IPS-NIHi11 (cell line): Measurements from ENCODE around the gene FCN3.
A peak's percentile ranks its signal among the peaks of the same experiment; 100 is the strongest.

Experiments
- DNase-seq: peaks from one replicate; pipeline ENCODE4 v3.0.0; 2012; ENCODE audit warnings: mixed read lengths, low spot score

FCN3 gene

DNA sequence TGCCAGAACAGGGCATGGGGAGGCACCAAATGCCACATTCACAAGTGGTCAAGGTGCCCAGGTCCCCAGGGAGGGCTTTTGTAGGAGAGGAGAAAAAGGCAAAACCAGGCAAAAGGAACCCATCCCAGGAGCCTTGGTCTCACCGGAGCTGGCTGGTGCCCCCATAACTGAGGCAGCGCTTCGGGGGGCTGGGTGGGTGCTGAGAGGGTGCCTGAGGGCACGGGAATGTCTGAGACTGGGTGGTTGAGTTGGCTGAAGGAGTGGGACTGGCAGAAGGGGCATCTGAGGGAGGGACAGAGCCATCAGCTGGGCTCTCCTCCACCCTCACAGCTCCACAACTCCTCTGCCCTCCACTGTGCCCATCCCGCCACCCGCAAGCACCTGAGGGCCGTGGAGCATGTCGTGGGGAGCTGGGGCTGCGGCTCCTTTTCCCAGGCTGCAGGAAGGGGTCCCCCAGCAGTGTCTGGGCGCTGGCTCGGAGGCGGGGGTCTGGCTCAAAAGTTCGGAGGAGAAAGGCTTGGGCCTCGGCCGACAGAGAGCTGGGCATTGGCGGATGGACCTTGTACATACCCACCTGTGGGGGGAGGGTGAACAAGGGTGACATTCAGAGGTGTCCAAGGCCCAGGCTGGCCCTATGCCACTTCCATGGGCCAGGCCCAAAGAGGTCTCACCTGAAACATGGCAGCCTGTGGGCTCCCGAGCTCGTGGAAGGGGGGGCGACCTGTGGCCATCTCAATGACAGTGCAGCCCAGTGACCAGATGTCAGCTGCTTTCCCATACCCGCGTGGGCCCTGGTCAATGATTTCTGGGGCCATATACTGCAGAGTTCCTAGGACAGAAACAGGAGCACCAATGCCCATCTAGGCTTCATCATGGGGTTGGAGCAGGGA is 16.3 kb downstream of the FCN3 start:
- DNase-seq, result no peak

DNA sequence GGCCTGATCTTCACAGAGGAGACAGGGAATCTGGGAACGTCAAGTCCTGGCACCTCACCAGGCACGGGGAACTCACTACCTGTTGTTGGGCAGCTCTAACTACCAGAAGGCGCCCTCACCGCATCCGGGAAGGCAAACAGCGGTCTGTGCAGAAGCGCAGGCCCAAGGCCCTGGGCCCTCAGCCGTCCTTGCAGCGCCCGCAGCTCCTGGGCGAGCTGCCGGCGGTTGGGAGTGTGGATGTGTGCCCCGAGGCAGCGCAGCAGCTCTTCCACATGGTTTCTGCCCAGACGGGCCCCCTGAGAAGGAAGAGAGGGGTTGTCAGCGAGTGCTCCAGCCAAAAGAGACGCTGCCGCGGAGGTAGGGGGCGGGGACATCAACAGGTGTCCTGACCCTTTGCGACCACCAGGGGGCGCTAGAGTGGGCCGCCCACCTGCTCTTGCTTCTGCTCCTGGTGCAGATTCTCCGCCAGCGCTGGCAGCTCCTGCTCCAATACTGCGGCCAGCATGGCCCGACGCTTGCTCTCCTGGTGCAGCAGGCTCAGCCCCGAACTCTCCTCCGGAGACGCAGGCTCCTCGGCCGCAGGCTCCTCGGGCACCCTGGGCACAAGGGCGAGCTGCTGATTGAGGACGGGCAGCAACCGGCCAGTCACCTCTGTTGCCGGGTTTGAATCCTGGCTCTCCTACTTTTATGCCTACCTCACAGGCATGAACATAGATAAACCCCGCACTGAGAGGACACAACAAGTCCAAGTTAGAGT is 17.2 kb downstream of the FCN3 start:
- DNase-seq, result peak; percentile 92

DNA sequence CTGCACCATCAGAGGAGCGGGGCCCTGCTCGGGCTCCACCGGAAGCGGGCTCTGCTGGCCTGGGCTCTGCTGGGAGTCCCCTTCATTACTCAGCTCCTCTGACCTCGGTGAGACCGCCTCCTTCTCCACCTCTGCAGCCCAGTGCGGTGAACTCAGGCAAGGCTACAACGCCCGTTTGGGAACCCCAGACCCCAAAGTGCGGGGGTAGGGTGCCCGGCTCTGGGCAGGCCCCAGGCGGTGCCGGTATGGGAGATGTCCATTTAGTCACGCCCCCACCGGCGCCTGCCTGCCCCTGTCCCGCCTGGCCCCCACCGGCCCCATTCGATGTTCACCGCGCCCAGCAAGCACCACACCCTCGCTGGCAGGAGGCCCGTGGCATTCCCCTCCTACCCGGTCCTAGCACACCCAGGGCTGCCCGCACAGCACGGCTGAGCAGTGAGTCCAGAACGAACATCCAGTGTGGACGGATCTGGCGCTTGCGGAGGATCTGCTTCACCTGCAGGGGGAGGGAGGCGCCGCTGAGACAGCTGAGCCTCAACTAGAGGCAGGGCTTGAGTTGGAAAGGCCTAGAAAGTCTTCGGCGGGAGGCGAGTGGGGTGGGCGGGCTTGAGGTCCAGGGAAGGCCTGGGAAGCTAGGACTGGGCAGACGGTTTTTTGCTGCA is 17.9 kb downstream of the FCN3 start:
- DNase-seq, result no peak

DNA sequence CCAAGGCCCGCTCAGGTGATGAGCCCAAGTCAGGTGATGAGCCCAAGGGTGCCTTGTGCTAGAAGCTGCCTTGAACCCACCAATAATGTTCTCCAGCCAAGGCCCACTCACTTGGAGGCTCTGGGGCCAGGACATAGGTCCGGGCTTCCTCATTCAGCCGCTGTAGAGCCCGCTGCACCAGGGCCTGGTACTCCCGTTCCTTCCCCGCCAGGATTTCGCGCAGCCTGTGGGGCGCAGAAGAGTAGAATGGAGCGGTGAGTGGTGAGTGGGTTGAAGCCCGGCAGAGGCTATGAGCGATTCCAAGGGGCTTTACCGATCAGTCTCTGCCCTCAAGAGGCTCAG is 18.4 kb downstream of the FCN3 start:
- no peak for DNase-seq

DNA sequence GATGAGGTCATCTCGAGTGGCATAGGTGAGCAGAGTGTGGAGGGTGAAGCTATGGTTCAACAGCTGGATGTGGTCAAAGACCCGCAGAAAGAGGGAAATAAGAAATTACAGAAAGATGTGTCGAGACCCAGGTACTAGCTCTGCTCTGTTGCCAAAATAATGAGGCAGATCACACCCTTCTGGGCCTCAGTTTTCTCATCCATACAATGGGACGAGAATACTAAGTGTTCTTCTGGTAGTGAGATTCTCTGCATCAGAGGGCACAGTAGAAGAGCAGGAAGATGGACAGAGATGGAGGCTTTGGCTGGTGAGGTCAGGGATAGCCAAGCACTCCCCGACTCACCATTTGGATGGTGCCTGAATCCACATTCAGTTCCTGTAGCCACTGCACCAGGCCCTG is 18.9 kb downstream of the FCN3 start:
- DNase-seq, result no peak

DNA sequence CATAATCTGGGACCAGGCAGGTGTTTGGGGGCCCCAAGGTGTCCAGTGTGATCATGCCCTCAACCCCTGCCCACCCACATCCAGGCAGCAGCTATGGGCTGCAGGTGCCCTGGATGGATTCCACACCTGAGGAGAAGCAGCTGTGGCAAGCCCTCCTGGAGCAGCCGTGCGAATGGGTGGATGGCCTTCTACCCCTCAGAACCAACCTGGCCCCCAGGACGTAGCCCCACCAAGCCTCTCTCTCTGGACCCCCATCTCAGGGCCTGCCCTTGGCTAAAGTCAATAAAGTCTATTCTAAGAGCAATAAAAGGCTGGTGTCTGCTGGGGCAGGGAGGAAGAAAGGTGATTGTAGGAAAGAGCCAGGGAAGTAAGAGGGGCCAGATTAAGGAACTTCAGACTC is 21.0 kb downstream of the FCN3 start:
- DNase-seq, result no peak

DNA sequence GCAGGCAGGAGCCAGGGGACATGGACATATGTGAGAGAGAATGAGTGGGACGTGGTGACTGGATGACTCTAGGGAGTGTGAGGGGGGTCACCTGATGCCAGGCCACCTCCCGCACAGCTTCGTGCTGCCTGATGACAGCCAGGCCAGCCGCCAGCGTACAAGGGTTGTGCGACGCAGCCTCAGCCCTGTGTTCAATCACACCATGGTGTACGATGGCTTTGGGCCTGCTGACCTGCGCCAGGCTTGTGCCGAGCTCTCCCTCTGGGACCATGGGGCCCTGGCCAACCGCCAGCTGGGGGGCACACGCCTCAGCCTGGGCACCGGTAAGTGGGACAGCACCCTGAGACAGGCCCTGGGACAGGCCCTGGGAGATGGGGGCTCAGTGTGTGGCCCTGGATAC is 21.5 kb downstream of the FCN3 start:
- DNase-seq, result no peak

DNA sequence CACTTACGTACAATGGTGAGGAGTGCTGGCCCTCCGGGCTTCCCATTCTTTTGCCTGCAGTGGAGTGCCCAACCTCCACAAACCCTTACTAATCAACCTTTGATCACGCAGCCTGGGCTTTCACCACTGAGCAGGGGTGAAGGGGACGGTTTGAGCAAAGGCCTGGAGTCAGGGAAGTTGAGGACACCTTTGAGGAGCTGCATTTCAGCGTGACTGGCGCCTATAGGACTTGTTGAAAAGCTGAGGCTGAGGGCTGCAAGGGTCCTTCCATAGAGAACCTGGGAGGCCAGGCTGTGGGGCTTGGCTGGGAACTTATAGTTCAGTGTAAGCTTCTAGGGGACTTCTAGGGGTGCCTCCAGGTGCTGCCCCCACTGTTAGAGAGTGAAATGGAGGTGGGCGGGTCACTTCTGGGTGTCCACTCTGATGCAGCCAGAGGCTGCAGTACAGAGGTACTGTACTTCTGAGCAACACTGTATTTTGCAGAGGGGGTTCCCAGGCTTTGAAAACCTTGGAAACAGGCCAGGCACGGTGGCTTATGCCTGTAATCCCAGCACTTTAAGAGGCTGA is 23.0 kb downstream of the FCN3 start:
- no peak for DNase-seq

DNA sequence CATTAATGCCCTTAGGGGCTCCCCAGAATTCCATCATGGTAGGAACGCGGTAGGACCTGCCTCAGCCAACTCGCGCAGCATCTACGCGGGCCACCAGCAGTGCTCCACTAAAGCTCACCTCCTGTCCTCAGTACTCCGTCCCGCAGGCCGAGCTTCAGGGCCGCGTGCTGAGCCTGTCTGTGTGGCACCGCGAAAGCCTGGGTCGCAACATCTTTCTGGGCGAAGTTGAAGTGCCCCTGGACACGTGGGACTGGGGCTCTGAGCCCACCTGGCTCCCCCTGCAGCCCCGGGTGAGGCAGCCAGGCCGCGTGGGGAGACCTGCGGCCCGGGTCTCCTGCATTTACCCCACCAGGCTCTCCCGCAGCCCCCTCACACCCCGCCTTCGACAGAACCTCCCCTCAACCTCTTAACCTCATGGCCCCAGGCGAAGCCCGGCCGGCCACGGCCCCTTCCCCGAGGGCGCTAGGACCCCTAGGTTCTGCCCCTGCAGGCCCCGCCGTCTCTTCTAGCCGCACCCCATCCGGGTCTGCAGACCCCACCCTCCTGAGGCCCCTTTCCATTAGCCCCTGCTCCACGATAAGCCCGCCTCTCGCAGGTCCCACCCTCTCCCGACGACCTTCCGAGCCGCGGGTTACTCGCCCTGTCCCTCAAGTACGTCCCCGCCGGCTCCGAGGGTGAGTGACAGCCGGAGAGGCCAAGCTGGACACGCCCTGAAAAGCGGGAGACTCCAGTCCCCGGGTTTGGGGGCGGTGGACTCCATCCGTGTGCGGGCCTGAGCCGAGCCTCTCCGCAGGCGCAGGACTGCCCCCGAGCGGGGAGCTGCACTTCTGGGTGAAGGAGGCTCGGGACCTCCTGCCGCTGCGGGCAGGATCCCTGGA is 23.7 kb downstream of the FCN3 start:
- peak; percentile 90 for DNase-seq

DNA sequence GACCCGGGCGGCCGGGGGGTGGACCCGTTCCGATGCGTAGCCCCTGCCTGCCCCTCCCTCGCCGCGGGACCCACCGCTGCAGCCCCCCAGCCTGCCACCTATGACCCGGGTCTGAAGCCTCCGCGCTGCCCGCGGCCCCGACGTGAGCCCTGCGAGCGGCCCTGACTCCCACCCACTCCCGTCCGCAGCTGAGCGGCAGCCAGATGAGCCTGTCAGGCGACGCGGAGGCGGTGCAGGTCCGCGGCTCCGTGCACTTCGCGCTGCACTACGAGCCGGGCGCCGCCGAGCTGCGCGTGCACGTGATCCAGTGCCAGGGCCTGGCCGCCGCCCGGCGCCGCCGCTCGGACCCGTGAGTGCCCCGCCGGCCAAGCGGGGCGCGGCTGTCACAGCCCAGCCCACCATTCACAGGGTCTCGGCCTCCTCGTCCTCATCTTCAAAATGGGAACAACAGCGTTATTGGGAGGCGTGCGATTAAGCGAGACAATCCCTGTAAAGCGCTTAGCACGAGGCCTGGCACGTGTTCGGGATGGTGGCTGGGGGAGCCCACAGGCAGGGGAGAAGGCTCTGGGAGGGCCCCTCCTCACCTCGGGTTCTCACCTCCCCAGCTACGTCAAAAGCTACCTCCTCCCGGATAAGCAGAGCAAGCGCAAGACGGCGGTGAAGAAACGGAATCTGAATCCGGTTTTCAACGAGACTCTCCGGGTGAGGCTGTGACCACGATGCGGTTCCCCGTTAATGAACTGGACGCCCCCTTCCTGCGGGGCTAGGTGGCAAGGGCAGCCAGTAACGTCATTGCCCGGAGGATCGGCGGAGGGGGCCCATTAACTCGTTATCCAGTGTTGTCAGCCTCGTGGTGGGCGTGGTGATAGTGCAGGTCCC is 24.6 kb downstream of the FCN3 start:
- peak; percentile 82 for DNase-seq

DNA sequence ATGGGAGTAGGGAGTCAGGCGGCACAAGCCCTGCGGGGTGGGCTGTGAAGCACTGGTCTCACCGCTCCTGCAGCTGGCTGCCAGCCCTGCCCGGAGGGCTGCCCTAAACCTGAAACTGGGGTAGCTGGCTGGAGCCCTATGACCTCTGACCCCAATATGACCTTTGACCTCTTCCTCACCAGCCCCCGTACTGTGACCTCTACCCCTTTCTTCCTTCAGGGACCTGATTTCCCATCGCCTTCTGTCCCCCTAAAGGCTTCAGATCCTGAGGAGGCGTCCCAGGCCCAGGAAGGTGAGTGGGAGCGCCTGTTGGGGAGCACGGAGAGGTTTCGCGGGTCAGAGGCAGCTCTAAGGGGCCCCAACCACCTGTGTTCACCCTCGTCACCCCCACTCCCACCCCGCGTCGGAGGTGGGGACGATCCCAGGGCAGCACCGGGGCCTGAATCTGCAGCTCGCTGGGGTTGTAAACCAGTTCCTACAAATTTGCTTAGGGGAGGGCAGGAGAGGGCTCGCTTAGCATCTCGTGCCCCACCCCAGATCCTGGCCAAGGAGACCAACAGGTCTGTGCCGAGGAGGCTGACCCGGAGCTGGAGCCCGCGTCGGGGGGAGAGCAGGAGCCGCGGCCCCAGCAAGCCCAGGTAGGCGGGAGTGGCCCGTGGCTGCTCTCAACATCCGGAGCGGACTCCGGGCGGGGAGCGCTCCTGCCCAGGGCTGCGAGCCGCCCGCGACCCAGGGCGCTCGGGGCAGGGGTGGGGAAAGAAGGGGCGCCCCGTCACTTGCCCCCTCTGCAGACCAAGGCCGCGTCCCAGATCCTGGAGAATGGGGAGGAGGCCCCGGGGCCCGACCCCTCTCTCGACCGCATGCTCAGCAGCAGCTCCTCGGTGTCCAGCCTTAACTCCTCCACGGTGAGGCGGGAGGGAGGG is 25.5 kb downstream of the FCN3 start:
- DNase-seq, result peak; percentile 91

DNA sequence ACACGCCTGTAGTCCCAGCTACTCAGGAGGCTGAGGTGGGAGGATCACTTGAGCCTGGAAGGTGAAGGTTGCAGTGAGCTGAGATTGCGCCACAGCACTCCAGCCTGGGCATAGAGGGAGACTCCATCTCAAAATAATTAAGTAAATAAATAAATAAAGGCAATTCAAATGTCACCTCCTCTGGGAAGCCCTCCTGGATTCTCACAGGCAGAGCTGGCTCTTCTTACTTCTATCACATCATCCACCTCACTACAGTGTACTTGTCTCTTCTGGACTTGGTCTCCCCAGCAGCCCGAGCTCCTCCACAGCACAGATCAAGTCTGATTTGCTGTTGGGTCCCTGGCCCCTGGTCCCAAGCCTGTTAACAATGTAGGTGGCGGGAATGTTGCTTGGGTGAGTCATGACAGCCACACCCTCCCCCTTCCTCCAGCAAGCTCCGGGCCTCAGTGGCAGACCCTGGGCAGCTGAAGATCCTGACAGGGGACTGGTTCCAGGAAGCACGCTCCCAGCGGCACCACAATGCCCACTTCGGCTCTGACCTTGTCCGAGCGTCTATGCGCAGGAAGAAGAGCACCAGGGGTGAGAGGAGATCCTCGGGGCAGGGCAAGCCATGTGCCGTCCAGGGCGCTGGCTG is 27.5 kb downstream of the FCN3 start:
- no peak for DNase-seq

DNA sequence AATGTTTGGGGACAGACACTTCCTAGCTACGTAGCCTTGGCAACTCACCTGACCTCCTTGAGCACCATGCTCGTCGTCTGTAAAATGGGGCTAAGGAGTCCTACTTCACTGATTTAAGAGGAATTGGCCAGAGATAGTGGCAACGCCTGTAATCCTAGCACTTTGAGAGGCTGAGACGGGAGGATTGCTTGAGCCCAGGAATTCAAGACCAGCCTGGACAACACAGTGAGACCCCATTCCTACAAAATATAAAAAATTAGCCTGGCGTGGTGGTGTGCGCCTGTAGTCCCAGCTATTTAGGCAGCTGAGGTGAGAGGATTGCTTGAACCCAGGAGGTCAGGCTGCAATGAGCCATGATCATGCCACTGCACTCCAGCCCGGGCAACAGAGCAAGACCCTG is 28.3 kb downstream of the FCN3 start:
- DNase-seq, result no peak

DNA sequence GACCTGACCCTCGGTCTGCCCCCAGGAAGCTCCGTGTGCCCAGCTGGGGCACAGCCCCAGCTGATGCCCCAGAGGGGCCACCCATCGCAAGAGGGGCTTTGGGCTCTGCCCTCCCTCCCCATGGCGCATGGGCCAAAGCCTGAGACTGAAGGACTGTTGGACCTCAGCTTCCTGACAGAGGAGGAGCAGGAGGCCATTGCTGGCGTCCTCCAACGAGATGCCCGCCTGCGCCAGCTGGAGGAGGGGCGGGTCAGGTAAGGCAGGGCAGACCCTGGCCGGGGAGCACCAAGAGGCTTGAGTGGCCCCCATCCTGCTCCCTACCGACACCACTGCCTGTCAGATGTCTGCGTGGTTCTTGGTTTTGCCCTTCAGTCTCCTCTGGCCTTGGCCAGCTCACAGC is 29.4 kb downstream of the FCN3 start:
- DNase-seq, result no peak

DNA sequence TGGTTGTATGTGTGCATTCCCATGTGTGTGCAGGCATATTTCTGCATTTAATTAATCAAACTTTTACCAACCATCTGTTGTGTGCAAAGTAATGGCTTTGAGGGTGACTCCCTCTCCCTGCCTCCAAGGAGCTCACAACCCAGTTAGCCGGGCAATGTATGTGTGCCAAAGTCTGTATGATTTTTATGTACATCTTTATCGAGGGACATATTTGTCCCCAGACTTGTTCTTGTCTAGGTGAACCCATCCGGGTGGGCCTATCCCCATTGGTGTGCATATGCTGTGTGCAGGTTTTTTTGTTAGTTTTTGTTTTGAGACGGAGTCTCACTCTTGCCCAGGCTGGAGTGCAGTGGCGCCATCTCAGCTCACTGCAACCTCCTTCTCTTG is 31.0 kb downstream of the FCN3 start:
- DNase-seq, result no peak

DNA sequence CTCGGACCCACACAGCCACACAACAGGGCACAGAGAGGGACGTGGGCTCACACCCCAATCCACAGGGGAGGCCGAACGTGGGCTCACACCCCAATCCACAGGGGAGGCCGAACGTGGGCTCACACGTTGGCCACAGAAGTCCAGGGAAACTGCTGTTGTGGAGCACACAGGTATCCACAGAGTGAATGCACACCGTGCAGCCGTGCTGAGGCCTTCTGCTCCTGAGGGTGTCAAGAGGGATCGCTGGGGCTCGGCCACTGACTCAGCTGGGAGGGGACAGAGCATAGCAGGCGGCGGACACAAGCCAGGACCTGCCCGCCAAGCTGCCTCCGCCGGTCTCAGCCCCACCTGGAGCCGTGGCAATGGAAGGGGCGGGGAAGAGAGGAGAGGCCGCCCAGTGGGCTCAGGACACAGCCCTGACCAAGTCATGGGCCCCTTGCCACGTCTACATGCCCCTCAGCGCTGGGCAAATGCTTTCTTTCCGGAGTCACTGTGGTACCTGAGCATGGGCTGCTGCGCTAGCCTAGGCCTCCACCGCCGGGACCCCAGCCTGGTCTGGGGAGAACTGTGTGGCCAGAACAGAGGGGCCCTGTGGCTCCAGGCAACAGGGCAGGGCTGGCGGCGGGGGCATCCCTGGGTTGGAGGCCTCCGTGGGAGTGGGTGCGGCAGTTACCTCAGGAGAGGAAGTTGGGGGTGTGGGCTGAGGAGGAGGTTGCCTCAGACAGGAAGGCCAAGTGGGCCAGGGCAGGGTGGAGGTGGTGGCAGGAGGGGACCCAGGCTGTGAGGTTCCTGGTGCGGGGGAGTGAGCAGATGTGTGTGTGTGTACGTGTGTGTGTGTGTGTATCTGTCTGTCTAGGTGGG is 31.6 kb downstream of the FCN3 start:
- peak; percentile 55 for DNase-seq

DNA sequence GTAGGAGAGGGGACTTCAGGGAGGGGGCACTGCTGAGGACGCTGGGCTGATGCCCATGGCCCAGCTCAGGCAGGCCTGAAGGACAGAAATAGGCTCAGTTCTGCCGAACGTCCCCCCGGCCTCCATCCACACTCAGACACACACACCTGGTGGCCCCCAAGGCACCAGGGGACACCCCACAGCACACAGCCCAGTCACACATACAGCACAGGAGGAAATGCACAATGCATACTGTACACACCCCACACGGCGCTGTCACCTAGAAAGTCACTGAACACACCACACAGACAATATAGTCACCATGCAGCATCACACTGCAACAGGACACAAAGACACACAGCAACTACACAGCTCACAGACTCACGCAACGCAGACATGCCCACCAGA is 32.2 kb downstream of the FCN3 start:
- no peak for DNase-seq
